Stimulated activated CD4-positive, alpha-beta T cell treated with anti-CD3 and anti-CD28 coated beads, TNF-alpha, amount 100 ng/mL, for 48 hours (primary cell): ENCODE data around the gene MEMO1.
"Not testable (repeated sequence)": the region's sequence is repeated elsewhere in the genome, so short reads cannot be mapped to it uniquely, and the experiment has no call there.

Experiments used
- DNase-seq, 3 donors: peaks; one replicate each; pipeline ENCODE4 v3.0.0-alpha.2; 2020; ENCODE audit warnings: low read depth in 3 of 3

The MEMO1 gene

DNA sequence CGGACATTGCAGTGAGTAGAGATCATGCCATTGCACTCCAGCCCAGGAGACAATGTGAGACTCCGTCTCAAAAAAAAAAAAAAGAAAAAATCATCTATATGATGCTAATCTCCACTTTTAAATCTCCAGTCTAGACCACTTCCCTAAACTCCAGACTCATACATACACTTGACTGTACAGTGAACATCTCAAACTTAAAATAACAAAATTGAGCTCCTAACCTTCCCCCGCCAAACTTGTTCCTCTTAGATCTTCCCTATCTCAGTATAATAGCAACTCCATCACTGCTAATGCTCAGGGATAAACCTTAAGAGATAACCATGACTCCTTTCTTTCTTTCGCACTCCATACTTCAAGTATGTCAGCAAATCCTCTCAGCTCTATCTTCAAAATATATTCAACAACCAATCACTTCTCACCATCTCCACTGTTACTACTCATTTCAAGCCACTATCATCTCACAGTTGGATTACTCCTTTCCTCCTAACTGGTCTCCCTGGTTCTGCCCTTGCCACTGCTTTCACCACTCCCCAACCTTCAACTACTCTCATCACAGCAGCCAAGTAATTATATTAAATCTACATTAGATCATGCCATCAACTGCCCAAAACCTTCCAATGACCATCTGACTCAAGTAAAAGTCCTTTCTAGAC lies 12.0 kb downstream of the MEMO1 start:
- DNase-seq: no peak

DNA sequence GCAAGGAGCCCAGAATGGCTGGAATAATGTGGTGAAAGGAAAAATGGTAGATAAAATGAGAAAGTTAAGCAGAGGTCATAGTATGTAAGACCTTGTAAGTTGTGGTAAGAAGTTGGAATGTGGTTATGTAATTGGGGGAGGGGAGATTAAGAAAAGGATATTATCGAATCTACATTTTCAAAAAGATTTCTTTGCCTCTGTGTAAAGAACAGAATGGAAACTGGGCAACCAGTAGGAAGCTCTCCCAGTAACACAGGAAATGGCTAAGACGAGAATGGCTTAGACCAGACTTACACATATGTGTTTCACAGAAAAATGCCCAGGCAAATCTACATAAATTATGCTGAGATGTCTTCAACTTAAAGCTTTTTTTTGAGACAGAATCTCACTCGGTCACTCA lies 13.2 kb downstream of the MEMO1 start:
- DNase-seq: no peak

DNA sequence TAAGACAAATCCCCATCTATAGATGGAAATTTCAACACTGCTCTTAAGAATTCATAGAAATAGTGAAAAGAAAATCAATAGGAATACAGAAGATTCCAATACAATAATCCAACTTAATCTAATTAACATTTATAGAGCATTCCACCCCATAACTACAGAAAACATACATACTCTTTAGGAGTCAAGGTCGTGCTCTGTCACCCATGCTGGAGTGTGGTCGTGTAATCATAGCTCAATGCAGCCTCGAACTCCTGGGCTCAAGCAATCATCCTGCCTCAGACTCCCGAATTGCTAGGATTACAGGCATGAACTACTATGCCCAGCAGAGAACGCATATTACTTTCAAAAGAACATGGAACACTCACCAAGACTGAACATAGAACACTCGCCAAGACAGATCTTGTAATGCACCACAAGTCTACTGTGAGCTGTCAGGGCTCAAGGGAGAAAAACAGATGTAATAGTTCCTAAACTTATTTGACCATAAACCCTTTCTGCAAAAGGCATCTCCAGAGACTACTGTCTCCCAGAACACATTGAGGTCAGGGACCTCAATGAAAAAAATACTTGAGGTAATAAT lies 14.1 kb downstream of the MEMO1 start:
- no peak for DNase-seq

DNA sequence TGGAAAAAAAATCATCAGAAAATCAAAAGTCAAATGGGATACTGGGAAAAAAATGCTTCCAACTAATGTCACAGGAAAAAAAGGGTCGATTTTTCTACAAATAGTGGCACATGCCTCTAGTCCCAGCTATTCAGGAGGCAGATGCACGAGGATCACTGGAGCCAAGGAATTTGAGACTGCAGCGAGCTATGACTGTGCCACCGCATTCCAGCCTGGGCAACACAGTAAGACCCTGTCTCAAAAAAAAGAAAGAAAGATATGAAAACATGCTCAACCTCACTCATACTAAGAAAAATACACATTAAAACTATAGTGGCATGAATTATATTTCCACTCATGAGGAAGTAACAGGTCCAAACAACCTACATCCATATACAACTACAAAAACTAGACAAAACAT lies 17.9 kb downstream of the MEMO1 start:
- no peak for DNase-seq

DNA sequence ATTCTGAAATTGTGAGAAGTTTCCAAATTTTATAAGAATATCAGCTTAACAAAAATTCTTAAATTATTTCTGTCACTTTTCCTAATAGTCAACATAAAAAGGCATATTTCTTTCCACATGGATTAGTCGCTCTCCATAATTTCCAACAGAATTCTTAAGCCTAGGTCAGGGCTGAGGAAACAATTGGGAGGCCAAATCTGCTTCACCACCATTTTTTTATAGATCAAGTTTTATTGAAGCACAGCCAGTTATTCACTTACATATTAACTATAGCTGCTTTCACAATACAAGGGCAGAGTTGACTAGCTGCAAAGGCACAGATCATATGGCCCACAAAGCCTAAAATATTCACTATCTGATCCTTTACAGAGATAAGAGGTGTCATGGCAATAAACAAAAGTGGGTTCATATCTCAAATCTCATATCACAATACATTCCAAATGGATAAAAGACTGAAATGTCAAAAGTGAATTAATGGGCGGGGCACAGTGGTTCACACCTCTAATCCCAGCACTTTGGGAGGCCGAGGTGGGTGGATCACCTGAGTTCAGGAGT lies 18.7 kb downstream of the MEMO1 start:
- no peak for DNase-seq

DNA sequence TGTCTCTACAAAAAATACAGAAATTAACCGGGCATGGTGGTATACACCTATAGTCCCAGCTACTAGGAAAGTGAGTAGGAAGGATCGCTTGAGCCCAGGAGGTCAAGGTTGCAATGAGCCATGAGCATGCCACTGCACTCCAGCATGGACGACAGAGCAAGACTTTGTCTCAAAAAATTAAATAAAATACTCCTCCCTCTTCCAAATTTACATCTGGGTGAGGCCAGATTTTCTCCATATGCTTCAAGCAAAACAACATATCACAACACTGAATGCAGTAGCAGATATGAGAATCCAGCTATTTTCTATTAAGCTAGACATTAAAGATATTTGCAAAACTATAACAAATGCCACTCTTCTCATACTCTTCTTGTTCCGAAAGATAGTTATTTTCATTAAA lies 20.9 kb downstream of the MEMO1 start:
- no peak for DNase-seq

DNA sequence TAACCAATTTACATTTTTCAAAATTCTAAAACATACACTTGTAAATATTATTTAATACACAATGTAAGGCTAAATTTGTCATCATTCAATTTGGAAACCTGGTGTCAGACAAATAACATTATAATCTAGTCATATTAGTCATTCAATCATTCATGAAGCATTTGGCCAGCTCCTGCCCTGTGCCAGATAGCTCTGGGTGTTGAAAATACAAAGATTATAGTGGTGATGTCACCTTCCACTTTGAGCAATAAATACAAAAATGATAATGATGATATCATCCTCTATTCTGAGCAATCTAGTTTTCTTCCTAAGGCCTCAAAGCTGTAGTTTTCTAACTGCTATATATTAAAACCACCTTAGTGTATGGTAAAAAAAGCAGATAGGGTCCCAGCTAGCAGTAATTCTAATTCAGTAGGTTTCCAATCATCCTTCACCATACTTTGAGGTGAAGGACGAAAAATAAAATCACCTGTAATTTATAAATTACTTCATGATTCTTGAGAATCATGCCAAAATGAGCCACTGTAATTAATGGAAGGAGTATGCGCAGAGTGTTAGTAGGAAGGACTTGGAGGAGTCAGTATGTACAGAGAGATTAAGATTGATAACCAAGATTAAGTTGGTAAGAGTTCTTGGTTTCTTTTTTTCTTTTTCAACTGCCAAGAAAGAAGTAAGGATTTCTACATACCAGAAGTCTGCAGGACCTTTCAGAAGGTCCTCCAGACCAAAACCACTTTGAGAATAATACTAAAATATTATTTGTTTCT lies 23.2 kb downstream of the MEMO1 start:
- DNase-seq: no peak

DNA sequence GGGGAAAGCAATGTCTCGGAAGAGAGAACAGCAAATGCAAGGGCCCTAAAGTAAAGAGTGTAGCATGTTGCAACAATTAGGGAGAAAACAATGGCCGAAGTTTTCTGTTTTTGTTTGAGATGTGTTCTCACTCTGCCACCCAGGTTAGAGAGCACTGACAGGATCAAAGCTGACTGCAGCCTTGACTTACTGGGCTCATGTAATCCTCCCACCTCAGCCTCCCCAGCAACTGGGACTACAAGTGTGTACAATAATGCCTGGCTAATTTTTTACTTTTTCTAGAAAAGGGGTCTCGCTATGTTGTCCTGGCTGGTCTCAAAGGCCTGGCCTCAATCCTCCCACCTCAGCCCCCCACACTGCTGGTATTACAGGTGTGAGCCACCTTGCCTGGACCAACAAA lies 23.9 kb downstream of the MEMO1 start:
- DNase-seq: no peak

DNA sequence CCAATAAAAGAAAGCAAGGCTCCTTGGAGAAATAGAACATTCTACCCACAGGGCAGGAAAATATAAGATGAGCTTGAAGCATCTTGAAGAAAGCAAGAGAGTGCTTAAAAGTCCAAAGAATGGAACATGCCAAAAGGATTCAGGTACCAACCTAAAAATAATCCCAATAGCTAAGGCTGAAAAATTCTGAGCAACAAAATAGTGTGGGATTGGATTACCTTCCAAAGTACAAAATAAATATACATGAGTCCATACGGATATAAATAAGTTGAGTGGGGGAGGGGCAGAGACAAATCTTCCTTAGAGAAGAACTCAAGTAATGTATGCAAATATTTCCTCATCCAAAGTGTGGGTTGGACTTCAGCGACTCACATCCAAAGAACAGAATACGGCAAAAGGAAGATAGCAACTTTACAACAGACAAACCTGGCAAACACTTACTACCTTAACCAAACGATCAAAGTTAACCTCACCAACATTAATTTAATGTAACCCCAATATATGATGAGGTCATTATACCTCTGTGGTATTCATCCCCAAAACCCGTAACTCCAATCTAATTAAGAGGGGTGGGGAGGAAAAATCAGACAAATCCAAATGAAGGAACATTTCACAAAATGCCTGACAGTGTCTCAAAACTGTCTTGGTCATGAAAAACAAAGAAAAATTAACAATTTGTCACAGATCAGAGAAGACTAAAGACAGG lies 26.9 kb downstream of the MEMO1 start:
- DNase-seq: no peak

DNA sequence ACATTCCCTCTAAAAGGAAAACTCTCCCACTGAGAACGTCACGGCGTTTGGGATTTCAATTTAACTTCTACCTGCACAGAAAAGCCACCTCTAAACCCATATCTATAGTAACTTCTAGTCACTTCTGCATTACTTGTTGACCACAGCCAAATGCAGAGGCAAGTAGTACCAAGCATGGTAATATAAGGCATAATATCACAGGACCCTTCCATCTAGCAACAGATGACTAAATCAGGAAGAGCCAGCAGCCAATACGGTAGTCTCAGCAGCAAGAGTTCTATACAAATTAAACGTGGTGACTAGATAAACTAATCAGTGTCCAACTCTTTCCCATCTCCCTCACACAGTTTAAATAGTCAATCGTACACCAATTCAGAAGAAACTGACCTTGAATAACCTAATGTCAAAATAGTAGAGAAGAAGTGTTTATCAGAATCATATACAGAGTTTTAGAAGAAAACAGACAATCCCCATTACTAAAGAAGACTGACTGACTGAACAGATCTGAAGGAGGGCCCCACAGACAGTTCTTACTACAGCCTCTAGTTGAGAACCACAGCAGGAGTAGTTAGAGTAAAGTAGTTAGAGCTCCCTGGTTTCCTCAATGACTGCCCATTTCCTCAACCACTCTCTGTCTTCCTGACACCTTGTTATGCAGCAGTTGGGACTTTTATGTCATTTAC lies 30.0 kb downstream of the MEMO1 start:
- DNase-seq: no peak

DNA sequence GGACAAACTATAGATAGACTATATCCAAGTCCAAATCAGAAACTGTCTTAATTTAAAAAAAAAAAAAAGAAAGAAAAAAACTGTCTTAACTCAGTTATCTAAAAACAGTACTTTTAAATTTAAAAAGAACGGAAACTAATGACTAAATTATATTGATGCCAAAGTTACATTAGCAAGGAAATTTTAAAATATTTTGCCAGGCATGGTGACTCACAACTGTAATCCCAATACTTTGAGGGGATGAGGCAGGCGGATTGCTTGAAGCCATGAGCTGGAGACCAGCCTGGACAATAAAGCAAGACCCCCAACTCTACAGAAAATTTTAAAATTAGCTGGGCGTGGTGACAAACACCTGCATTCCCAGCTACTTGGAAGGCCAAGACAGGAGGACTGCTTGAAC lies 30.9 kb downstream of the MEMO1 start:
- no peak for DNase-seq

DNA sequence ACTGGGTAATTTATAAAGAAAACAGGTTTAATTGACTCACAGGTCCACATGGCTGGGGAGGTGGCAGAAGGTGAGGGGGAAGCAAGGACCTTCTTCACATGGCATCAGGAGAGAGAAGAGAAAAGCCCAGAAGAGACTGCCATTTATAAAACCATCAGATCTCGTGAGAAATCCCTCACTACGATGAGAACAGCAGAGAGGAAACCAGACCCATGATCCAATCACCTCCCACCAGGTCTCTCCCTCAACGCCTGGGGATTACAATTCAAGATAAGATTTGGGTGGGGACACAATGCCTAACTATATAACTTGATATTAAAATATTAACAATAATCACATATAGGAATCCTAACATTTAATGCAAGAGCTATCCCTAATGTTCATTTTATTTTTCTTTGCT lies 31.8 kb downstream of the MEMO1 start:
- no peak for DNase-seq

DNA sequence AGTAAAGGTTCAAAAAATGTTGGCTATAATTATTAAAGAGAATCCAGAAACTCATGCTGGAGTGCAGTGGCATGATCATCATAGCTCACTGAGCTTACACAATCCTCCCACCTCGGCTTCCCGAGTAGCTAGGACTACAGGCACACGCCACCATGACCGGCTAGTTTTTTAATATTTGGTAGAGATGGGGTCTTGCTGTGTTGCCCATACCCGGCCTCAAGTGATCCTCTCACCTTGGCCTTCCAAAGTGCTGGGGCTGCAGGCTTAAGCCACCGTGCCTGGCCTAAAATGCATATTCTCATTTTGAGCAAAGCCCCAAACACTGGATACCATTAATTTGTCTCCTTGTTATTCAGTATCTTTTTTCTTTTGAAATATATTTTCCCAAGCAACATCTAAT lies 32.4 kb downstream of the MEMO1 start:
- DNase-seq: no peak

DNA sequence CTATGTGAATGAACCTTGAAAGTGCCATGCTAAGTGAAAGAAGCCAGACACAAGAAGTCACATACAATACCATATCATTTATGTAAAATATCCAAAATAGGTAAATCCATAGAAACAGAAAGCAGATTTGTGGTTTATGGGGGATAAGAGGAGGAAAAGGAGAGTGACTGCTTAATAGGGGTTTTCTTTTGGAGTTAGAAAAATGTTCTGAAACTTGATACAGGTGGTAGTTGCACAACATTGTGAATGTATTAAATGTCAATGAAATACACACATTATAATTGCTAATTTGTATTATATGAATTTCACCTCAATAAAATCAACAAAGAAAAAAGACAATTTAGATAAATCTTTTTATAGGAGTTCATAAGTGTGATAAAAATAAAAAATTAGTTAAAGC lies 37.1 kb downstream of the MEMO1 start:
- DNase-seq: no peak

DNA sequence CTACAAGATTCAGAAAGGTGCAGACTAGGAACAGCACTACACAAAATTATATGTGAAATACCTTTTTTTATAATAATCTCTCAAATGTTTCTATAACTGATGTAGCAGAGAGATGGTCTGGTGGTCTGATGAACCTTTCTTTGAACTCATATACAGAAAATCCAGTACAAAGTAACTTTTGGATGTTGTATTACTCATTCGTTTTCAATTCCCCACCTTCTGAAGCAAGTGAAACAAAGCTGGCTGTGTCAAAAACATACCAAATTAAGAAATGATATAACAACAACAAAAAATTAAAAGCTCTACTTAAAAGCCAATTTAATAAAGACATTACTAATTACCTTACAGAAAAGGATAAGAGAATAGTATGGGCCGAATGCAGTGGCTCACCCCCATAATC lies 38.7 kb downstream of the MEMO1 start:
- no peak for DNase-seq

DNA sequence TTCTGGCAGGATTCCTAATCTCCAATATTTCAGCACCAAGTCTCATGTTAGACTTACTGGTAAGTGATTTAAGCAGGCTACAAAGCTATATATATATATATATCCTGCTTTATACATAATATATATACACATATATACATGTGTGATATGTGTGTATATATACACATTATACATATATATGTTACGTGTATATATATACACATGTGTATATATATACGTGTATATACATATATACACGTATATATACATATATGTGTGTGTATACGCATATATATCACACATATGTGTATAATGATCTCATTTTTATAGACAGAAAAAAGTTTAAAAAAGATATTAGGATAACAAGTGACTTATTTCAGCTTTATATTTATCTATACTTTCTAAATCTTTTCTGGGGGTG lies 41.6 kb downstream of the MEMO1 start:
- DNase-seq: no peak

DNA sequence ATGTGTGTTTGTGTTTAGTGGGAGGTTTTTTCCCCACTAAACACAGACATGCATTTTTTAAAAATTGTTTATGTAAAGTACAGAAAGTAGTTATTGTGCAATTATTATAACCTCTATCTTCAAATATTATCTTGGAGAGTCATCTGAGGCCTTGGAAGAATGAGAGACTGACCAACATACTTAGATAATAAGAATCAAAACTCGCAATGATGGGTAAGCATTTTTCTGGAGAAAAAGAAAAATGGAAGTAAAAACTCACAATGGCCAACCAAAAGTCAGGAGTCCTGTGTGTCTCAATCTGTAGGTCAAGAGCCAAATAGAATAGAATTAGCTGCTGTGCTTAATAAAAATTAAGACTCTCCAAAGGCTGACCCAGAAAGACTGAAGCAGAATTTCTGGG lies 43.0 kb downstream of the MEMO1 start:
- DNase-seq: no peak

DNA sequence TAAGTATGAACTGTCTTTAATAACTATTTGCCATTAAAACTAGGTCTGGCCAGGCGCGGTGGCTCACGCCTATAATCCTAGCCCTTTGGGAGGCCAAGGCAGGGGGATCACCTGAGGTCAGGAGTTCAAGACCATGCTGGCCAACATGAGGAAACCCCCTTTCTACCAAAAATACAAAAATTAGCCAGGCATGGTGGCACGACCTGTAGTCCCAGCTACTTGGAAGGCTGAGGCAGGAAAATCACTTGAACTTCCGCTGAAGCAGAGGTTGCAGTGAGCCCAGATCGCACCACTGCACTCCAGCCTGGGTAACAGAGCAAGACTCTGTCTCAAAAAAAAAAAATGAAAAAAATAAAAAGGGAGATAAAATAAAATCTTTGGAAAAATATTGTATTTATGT lies 44.4 kb downstream of the MEMO1 start:
- not testable (repeated sequence) for DNase-seq

DNA sequence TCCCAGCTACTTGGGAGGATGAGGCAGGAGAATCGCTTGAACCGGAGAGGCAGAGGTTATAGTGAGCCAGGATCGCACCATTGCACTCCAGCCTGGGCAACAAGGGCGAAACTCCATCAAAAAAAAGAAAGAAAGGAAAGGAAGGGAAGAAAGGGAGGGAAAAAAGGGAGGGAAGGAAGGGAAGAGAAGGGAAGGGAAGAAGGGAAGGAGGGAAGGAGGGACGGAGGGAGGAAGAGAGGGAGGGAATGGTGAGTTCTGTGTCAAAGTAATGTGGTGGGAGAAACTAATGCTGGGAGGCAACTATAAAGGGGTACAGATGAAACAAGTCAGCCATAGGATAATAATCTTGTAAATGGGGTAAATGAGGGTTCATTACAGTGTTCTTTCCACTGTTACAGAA lies 45.7 kb downstream of the MEMO1 start:
- DNase-seq: no peak

DNA sequence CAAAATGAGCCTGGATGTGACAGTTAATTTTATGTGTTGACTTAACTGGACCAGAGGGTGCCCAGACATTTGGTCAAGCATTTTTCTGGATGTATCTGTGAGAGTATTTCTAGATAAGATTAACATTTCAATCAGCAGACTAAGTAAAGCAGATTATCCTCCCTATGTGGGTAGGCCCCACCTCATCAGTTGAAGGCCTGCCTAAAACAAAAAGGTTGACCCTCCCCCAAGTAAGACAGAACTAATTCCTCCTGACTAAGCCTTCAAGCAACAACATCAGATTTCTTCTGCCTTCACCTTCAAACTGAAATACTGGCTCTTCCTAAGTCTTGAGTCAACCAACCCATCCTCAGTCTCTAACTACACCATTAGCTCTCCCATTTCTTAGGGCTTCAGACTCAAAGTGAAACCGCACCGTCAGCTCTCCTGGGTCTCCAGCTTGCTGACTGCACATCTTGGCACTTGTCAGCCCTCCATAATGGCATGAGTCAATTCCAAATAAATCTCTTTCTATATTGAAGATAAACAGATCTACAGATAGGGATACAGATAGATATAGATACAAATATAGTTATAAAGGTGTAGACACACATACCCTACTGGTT lies 47.9 kb downstream of the MEMO1 start:
- DNase-seq: peak; percentile 14 to 27 (median 26)

DNA sequence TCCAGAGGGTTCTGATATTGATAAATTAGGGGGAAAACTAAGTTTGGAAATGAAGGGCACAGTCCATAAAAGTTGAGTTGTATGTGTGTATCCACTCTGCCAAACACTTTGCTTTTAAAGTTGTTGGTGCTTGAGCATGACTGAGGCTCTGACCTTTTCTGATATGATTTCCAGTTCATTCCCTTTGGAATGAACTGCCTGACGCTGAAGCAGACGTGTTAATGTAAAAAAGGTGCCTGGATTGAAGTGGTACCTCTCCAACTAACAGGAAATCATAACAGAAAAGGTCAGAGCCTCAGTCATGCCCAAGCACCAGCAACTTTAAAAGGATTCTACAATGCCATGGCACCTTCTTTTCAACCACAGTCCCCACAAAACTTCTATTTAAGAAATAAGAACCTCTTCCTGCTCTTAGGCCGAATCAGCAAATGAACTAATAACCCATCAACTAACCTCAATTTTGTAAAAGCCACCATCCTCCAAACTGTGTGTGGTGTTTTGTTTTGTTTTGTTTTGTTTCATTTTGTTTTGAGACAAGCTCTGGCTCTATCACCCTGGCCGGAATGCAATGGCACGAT lies 52.6 kb downstream of the MEMO1 start:
- no peak for DNase-seq
